CD4-positive, alpha-beta T cell treated with Interleukin-12 subunit alpha and Interleukin-12 subunit beta, for 1 hour (primary cell): ENCODE results near the gene GET4.
"Not testable (repeated sequence)": the region's sequence is repeated elsewhere in the genome, so short reads cannot be mapped to it uniquely, and the experiment has no call there.

ENCODE experiments used
- DNase-seq: peaks from one replicate; pipeline ENCODE4 v3.0.0-alpha.2; 2020

The GET4 gene

DNA sequence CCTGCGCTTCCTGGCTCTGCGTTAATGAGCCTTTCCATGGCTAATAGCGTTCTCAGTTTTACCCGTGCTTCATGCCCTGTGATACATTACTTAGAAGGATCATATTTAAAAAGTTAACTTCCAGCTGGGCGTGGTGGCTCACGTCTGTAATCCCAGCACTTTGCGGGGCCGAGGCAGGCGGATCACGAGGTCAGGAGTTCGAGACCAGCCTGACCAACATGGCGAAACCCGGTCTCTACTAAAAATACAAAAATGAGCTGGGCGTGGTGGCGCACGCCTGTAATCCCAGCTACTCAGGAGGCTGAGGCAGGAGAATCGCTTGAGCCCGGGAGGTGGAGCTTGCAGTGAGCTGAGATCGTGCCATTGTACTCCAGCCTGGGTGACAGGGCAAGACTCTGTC lies 3.7 kb upstream of the GET4 start:
- DNase-seq = not testable (repeated sequence)

- DNase-seq = peak; percentile 77
These were observed 2.9 kb upstream of the GET4 start for GRCh38 chr7:873367-874002.

DNA sequence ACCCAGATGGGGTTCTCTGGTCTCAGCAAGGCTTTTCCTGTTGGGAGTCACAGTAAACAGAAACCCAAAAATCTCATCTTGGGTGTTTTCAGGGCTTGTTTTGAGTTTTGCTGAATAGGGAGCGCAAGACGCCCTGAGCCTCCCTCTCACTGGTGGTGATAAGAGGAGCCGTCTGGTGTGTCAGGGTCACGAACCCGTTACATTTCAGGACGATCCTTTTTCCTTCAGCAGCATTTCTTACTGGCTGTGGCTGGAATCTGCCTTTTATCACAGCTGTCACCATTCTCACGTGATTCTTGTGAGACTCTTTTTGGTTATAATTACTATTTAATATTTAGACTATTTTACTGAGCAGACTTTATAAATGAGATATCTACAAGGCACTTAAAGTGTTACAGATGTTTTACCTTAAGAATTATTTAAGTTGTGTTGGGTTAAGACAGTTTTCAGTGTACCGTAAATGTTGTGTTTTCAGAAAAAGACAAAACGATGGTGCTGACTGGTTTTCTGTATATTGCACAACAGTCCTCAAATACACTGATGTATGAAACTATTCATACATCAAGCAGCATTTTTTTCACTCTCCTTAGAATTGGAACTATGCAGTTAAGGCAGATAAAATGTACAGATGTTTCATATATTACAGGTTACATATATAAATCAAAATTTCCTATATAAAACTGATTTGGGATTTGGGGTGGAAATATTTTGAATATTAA lies 2.2 kb upstream of the GET4 start:
- no peak for DNase-seq

GRCh38 chr7:875051-875450 lies 1.3 kb upstream of the GET4 start:
- no peak for DNase-seq

DNA sequence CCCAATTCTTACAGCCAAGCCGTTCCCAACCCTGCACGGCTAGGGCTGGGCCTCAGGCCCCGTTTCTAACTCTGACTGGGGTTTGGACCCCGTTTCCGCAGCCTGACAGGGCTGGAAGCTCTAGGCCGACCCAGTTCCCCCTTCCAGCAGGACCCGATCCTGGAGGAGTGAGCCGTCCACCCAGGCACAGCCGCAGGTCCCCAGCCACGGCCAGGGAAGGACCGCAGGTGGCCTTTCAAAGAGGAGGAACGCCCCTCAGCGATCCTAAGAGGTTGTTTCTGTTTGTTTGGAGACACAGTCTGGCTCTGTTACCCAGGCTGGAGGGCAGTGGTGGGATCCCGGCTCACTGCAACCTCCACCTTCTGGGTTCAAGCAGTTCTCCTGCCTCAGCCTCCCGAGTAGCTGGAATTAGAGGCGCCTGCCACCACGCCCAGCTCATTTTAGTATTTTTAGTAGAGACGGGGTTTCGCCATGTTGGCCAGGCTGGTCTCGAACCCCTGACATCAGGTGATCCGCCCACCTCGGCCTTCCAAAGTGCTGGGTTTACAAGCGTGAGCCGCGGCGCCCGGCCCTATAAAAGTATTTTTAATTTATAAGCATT lies 778 bp upstream of the GET4 start:
- no peak for DNase-seq

- DNase-seq = no peak
These were observed 588 bp downstream of the GET4 start for GRCh38 chr7:876972-877311.

DNA sequence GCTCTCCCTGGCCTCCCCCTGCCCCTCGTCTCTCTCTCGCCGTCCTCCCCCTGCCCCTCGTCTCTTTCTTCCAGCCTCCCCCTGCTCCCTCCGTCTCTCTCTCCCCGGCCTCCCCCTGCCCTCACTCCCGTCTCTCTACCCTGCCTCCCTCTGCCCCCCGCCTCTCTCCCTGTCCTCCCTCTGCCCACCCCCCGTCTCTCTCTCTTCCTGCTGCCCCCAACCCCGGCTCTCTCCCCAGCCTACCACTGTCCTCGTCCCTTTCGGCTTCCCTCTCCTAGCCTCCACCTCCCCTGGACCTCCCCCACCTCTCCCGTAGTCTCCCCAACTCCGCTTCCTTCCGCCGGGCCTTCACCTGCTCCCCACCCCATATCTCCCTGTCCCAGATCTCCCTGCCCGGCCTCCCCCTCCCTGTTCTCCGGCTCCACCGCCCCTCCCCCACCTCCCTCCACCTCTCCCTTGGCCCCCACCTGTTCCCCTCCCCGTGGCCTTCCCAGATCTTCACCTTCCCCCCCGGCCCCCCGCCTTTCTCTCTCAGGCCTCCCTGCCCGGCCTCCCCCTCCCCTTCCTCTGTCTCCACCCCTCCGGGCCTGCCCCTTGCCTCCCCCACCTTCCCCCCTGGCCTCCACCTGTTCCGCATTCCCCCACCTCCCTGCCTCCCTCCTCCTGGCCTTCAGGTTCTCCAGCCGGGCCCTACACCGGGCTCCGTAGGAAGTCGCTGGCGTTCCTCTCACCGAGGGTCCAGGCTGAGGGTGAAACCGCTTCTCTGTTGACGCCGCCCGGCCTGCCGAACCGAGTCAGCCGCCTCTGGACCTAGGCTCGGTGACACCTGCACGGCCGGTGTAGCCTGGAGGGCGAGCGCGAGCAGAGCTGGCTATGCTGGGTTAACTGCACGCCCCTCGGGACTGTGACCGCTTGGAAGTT lies 1.2 kb downstream of the GET4 start:
- peak; percentile 17 for DNase-seq

DNA sequence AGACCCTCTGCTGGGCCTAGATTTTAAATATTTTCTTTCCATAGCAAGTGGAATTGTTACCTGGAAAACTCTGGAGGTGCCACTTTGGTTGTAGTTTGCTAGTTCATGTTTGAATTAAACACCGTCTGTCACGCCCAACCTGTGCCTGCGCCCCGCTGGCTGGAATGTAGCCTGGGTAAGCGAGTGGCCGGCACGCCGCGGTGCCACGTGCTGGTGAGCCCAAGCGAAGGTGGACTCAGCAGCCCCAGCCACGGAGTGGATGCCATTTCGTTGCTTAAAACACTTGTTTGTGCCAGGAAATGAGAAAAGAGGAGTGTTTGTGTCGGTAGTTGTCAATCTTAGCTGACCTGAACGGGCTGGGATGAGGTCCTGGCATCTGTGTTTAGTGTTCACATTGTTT lies 2.7 kb downstream of the GET4 start:
- DNase-seq = no peak

GRCh38 chr7:879706-880105 lies 3.4 kb downstream of the GET4 start:
- DNase-seq = no peak

- DNase-seq = no peak
These were observed 4.1 kb downstream of the GET4 start for GRCh38 chr7:880450-880849.

- DNase-seq = no peak
These were observed 5.3 kb downstream of the GET4 start for GRCh38 chr7:881441-882234.

DNA sequence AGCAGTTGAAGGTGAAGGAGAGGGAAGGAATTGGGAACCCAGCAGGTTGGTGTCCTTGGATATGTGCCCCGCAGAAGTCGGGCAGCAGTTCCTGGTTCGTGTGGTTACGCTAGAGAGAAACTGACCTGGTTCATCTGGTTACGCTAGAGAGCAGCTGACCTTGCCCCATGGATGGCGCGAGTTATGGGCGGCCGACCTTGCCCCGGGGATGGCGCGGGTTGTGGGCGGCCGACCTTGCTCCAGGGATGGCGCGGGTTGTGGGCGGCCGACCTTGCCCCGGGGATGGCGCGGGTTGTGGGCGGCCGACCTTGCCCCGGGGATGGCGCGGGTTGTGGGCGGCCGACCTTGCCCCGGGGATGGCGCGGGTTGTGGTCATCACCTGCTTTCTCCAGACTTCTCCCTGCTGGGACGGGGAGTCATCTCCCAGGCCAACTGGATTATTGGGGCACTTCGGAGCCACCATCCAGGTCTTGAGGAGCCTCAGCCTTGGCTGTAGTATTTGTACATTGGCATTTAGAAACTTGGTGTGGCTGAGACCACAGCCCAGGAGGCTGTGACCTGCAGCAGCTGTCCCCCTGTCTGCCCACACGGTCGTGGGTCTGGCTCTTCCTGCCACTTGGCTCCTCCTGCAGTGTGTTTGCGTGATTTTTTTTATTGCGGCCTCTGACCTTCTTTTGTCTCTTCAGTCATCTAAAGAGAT lies 6.1 kb downstream of the GET4 start:
- no peak for DNase-seq

DNA sequence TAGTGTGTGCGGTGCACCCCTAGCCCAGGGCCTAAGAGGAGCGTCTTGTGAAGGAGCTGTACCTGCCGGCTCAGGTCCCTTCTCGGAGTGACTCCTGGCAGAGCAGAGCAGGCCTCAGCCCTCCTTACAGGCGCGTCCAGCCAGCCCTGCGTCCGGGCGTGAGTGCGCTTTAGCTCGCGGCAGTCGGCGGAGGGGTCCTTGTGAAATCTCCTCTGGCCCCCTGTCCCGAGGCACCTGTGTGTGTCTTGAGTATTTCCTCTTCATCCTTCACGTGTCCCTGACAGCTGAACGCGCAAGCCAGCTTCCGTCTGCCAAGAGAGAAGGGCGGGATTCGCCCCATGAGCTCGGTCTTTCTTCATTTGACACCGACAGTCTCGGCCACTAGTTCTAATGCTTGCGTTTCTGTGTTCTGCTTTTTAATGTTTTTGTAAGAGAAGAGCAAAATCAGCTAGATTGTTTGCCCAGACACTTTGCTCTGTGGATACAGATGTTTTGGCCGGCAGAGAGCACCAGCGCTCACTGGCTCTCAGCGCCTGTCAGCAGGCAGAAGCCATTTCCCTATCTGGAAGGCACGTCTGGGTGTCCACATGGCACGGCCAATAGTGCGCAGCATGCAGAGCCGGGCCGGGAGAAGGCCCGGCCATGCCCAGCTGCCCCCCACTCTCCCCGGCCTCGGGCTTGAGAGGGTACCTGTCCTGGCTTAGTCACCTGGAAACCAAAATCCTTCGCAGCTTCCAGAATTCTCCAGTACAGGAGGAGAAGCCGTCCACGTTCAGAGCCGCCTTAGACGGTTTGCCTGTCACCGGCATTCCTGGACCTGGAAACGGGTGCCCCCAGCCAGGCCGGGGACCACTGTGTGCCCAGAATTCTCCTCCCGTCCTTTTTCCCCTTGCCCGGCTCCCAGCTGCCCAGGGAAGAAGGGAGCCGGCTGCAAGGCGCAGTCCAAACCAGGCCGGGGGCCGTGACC lies 7.0 kb downstream of the GET4 start:
- no peak for DNase-seq

- no peak for DNase-seq
These were observed 8.0 kb downstream of the GET4 start for GRCh38 chr7:884191-885003.

- no peak for DNase-seq
These were observed 9.0 kb downstream of the GET4 start for GRCh38 chr7:885261-885892.

GRCh38 chr7:885893-886625 lies 9.7 kb downstream of the GET4 start:
- no peak for DNase-seq

GRCh38 chr7:886626-887487 lies 10.5 kb downstream of the GET4 start:
- DNase-seq = no peak

GRCh38 chr7:887488-887820 lies 11.1 kb downstream of the GET4 start:
- no peak for DNase-seq
